ENCODE results near the gene FAM120A.

The FAM120A gene

GRCh38 chr9:93473411-93473810 is 21.9 kb downstream of the FAM120A start:
- no peak for DNase-seq (ENCODE audit: low spot score)

GRCh38 chr9:93475108-93475507 is 23.6 kb downstream of the FAM120A start:
- DNase-seq (ENCODE audit: low spot score): no peak

GRCh38 chr9:93475856-93476255 is 24.4 kb downstream of the FAM120A start:
- no peak for DNase-seq (ENCODE audit: low spot score)

GRCh38 chr9:93476924-93477323 is 25.4 kb downstream of the FAM120A start:
- no peak for DNase-seq (ENCODE audit: low spot score)

GRCh38 chr9:93477397-93477796 is 25.9 kb downstream of the FAM120A start:
- DNase-seq (ENCODE audit: low spot score): no peak

GRCh38 chr9:93479726-93480125 is 28.2 kb downstream of the FAM120A start:
- no peak for DNase-seq (ENCODE audit: low spot score)

GRCh38 chr9:93480262-93480661 is 28.8 kb downstream of the FAM120A start:
- DNase-seq (ENCODE audit: low spot score): no peak

GRCh38 chr9:93480728-93481324 is 29.3 kb downstream of the FAM120A start:
- DNase-seq (ENCODE audit: low spot score): no peak

- no peak for DNase-seq (ENCODE audit: low spot score)
Measured at GRCh38 chr9:93483497-93483896, 32.0 kb downstream of the FAM120A start.

- DNase-seq (ENCODE audit: low spot score): no peak
Measured at GRCh38 chr9:93486268-93486667, 34.8 kb downstream of the FAM120A start.

GRCh38 chr9:93488244-93488643 is 36.8 kb downstream of the FAM120A start:
- no peak for DNase-seq (ENCODE audit: low spot score)

GRCh38 chr9:93491593-93492232 is 40.2 kb downstream of the FAM120A start:
- no peak for DNase-seq (ENCODE audit: low spot score)

- no peak for DNase-seq (ENCODE audit: low spot score)
Measured at GRCh38 chr9:93492327-93492726, 40.8 kb downstream of the FAM120A start.

- DNase-seq (ENCODE audit: low spot score): no peak
Measured at GRCh38 chr9:93493949-93494348, 42.5 kb downstream of the FAM120A start.

- DNase-seq (ENCODE audit: low spot score): no peak
Measured at GRCh38 chr9:93496285-93496684, 44.8 kb downstream of the FAM120A start.

GRCh38 chr9:93500571-93501298 is 49.2 kb downstream of the FAM120A start:
- DNase-seq (ENCODE audit: low spot score): no peak

GRCh38 chr9:93501406-93501805 is 49.9 kb downstream of the FAM120A start:
- no peak for DNase-seq (ENCODE audit: low spot score)

GRCh38 chr9:93503381-93503780 is 51.9 kb downstream of the FAM120A start:
- DNase-seq (ENCODE audit: low spot score): no peak

- DNase-seq (ENCODE audit: low spot score): no peak
Measured at GRCh38 chr9:93505541-93506132, 54.2 kb downstream of the FAM120A start.

- no peak for DNase-seq (ENCODE audit: low spot score)
Measured at GRCh38 chr9:93507768-93508167, 56.3 kb downstream of the FAM120A start.

- no peak for DNase-seq (ENCODE audit: low spot score)
Measured at GRCh38 chr9:93508207-93508606, 56.7 kb downstream of the FAM120A start.

- no peak for DNase-seq (ENCODE audit: low spot score)
Measured at GRCh38 chr9:93509084-93509483, 57.6 kb downstream of the FAM120A start.

- no peak for DNase-seq (ENCODE audit: low spot score)
Measured at GRCh38 chr9:93510041-93510440, 58.6 kb downstream of the FAM120A start.
